ENCODE measurements around the gene FBXL14. TPM values are rescaled to one million over a fixed set of nuclear protein-coding genes. Genes with fewer than 3 reads are reported as not detected.

Gene FBXL14
- total RNA-seq, 2 donors from 2014 or later, result 6.3 to 11.3 TPM

- peaks cover 0 to 53% of the 10 kb centered on the region in 2 donors for H3K4me1 ChIP-seq
- no peaks in the 10 kb centered on the region for H3K9me3 ChIP-seq
- peak overlapping the region; percentile 87 to 88 for H3K4me3 ChIP-seq
- TF ChIP-seq, protein P1, sequence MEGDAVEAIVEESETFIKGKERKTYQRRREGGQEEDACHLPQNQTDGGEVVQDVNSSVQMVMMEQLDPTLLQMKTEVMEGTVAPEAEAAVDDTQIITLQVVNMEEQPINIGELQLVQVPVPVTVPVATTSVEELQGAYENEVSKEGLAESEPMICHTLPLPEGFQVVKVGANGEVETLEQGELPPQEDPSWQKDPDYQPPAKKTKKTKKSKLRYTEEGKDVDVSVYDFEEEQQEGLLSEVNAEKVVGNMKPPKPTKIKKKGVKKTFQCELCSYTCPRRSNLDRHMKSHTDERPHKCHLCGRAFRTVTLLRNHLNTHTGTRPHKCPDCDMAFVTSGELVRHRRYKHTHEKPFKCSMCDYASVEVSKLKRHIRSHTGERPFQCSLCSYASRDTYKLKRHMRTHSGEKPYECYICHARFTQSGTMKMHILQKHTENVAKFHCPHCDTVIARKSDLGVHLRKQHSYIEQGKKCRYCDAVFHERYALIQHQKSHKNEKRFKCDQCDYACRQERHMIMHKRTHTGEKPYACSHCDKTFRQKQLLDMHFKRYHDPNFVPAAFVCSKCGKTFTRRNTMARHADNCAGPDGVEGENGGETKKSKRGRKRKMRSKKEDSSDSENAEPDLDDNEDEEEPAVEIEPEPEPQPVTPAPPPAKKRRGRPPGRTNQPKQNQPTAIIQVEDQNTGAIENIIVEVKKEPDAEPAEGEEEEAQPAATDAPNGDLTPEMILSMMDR (IDR thresholded peaks at IDR 0.05), result no peak
- H3K27ac ChIP-seq, result peak overlapping the region; percentile 81 to 94
- no peak for DNase-seq (ENCODE audit: low spot score)
- no peaks in the 10 kb centered on the region for H3K36me3 ChIP-seq
- no peaks in the 10 kb centered on the region for H3K27me3 ChIP-seq
These were observed 448 bp downstream of the FBXL14 start for GRCh38 chr12:1594006-1594260.

- Histone ChIP-seq H3K4me1 (peaks cover 0 to 55% of the 10 kb centered on the region in 2 donors), H3K27me3 (no peaks in the 10 kb centered on the region), H3K27ac (peak overlapping the region; percentile 81 to 94), H3K9me3 (no peaks in the 10 kb centered on the region), H3K4me3 (peak overlapping the region; percentile 87 to 88), H3K36me3 (no peaks in the 10 kb centered on the region)
- no peak for DNase-seq (ENCODE audit: low spot score)
- TF ChIP-seq, protein P1 (IDR thresholded peaks at IDR 0.05), result no peak
These were observed 991 bp downstream of the FBXL14 start for GRCh38 chr12:1593174-1594005.

DNA sequence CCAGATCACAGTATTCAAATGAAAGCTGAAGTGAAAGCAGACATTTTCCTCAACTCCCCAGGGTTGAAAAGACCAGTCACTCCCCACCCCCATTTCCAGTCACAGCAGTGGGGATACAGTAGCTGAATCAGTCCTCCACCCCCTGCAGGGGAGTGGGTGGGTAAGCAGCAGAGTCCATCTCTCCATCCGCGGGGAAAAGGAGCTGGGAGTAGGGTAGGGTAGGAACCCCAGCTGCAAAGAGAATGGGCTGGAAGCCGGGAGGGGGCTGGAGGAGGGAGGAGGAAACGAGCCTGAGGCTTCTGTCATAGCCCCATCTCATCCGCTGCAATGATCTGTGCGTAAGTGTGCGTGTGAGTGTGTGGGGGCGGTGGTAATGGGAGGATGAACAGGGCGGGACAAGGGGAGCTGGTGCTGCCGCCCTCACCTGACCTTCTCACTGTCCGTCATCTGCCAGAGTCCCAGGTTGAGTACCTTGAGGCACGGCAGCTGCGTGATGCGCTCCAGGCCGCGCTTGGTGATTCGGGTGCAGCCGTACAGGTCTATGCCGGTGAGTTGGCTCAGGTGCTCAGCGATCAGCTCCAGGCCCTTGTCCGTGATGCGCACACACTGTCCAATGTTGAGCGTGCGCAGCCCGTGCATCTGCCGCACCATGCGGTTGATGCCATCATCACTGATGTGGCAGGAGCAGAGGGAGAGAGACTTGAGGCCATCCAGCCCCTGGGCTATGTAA is 1.8 kb downstream of the FBXL14 start:
- DNase-seq (ENCODE audit: low spot score), result no peak
- Histone ChIP-seq H3K4me1 (peaks cover 0 to 63% of the 10 kb centered on the region in 2 donors), H3K27ac (peak overlapping the region; percentile 81 to 94), H3K27me3 (no peaks in the 10 kb centered on the region), H3K36me3 (no peaks in the 10 kb centered on the region), H3K9me3 (no peaks in the 10 kb centered on the region), H3K4me3 (peak overlapping the region; percentile 87 to 88)
- TF ChIP-seq, protein P1 (IDR thresholded peaks at IDR 0.05), result no peak

DNA sequence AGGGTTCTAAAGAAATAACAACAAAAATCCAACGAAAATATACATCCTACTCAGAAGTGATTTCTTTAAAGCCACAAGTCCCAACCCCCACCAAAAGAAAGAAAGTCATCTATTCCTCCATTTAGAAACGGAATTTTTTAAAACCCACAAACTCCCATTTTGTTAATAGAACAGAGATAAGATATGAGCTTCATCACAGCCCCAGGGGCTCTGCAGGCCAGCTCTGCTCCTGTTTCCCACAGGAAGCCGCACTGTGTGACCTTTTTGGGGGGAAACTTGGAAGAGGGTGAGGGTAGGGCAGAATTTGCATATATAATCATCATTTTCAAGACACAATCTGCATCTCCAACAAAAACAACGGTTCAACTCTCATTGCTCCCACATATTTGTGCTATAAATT is 2.8 kb downstream of the FBXL14 start:
- DNase-seq (ENCODE audit: low spot score), result no peak
- peaks cover 0 to 67% of the 10 kb centered on the region in 2 donors for H3K4me1 ChIP-seq
- no peaks in the 10 kb centered on the region for H3K27me3 ChIP-seq
- H3K36me3 ChIP-seq, result no peaks in the 10 kb centered on the region
- H3K9me3 ChIP-seq, result no peaks in the 10 kb centered on the region
- peak overlapping the region; percentile 20 to 88 for H3K4me3 ChIP-seq
- TF ChIP-seq, protein P1 (IDR thresholded peaks at IDR 0.05), result no peak
- peak overlapping the region in 1 of 2 donors; percentile 41 for H3K27ac ChIP-seq

GRCh38 chr12:1591034-1591433 is 3.3 kb downstream of the FBXL14 start:
- H3K27ac ChIP-seq, result peak overlapping the region; percentile 50 to 63
- TF ChIP-seq, protein P1 (IDR thresholded peaks at IDR 0.05), result no peak
- H3K4me3 ChIP-seq, result peak overlapping the region; percentile 20 to 88

More at GRCh38 chr12:1591034-1591433, 3.3 kb downstream of the FBXL14 start:
- H3K36me3 ChIP-seq, result no peaks in the 10 kb centered on the region
- no peaks in the 10 kb centered on the region for H3K27me3 ChIP-seq
- peaks cover 0 to 67% of the 10 kb centered on the region in 2 donors for H3K4me1 ChIP-seq
- no peaks in the 10 kb centered on the region for H3K9me3 ChIP-seq
- DNase-seq (ENCODE audit: low spot score), result no peak
